Stomach (tissue), 4 donors: ENCODE data around the gene FGF14.

ENCODE experiments used
- POLR2AphosphoS5 ChIP-seq, 3 donors: sonication (generic); formaldehyde crosslinking; IDR thresholded peaks; one replicate each; pipeline ENCODE4 v1.6.1; 2016; ENCODE audit warnings: antibody characterized with exemption in 3 of 3
- TF ChIP-seq, protein P1 (sequence below), 7 experiments: fragments of 450-650 bp in 4 of 7; fragments of 200-600 bp in 3 of 7; sonication (generic) in 3 of 7; IDR thresholded peaks; one replicate each; pipeline ENCODE4 v1.5.1; 2016 to 2019; ENCODE audit warnings: antibody characterized with exemption in 7 of 7, control low read depth in 2 of 7, mild to moderate bottlenecking in 1 of 7

DNA sequence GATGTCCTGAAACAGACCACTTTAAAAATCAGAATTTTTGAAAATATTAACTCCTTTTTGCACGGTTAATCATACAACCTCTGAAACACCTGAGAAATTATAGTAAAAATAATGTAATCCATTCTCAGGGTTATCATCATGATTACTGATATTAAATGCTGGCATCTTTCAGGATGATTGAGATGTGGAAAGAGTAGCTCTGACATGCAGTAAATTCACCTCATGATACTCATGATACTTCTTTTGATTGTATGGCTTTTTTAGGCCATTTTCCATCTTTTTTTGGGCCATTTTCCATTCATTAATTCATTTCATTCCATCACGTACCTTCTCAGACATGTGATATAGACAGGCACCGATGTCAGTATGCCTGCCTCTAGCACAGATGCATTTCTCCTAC, 85.1 kb downstream of the FGF14 start:
- TF ChIP-seq, protein P1, sequence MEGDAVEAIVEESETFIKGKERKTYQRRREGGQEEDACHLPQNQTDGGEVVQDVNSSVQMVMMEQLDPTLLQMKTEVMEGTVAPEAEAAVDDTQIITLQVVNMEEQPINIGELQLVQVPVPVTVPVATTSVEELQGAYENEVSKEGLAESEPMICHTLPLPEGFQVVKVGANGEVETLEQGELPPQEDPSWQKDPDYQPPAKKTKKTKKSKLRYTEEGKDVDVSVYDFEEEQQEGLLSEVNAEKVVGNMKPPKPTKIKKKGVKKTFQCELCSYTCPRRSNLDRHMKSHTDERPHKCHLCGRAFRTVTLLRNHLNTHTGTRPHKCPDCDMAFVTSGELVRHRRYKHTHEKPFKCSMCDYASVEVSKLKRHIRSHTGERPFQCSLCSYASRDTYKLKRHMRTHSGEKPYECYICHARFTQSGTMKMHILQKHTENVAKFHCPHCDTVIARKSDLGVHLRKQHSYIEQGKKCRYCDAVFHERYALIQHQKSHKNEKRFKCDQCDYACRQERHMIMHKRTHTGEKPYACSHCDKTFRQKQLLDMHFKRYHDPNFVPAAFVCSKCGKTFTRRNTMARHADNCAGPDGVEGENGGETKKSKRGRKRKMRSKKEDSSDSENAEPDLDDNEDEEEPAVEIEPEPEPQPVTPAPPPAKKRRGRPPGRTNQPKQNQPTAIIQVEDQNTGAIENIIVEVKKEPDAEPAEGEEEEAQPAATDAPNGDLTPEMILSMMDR (IDR thresholded peaks at IDR 0.05): no peak
- TF ChIP-seq POLR2AphosphoS5 (IDR thresholded peaks at IDR 0.05): no peak
